OCI-LY1 (cell line): ENCODE results near the gene MKNK1.
A peak's percentile ranks its signal among the peaks of the same experiment; 100 is the strongest.

ENCODE experiments used
- H2AFZ ChIP-seq: fragments of 200-600 bp; sonication (generic), shearing (Covaris generic); 2 replicates; pipeline ENCODE4 v1.6.0; 2014; ENCODE audit warnings: antibody characterized with exemption, mild to moderate bottlenecking, low read length
- H3F3A ChIP-seq: fragments of 200-600 bp; sonication (generic), shearing (Covaris generic); 2 replicates; pipeline ENCODE4 v1.6.0; 2014; ENCODE audit warnings: mild to moderate bottlenecking, antibody characterized with exemption, low read length, moderate library complexity; ENCODE audit not compliant: insufficient read depth
- H3K27ac ChIP-seq: fragments of 200-600 bp; sonication (generic); 2 replicates; pipeline ENCODE4 v1.5.1; 2014; ENCODE audit warnings: low read length, mixed run types, mild to moderate bottlenecking, low read depth; ENCODE audit not compliant: poor library complexity, severe bottlenecking
- H3K27me3 ChIP-seq: fragments of 200-600 bp; sonication (generic); 2 replicates; pipeline ENCODE4 v1.6.0; 2014; ENCODE audit warnings: antibody characterized with exemption, mild to moderate bottlenecking, low read length, moderate library complexity; ENCODE audit not compliant: insufficient read depth
- H3K36me3 ChIP-seq: fragments of 200-600 bp; sonication (generic); 2 replicates; pipeline ENCODE4 v1.6.1; 2014; ENCODE audit warnings: mild to moderate bottlenecking, antibody characterized with exemption, low read length, moderate library complexity, mixed read lengths; ENCODE audit not compliant: insufficient read depth
- H3K4me1 ChIP-seq: fragments of 200-600 bp; sonication (generic); 2 replicates; pipeline ENCODE4 v1.5.1; 2014; ENCODE audit warnings: mild to moderate bottlenecking, low read length, moderate library complexity; ENCODE audit not compliant: insufficient read depth, severe bottlenecking
- H3K4me2 ChIP-seq: fragments of 200-600 bp; sonication (generic), shearing (Covaris generic); 2 replicates; pipeline ENCODE4 v1.6.1; 2014; ENCODE audit warnings: low read length
- H3K4me3 ChIP-seq: fragments of 200-600 bp; sonication (generic); 2 replicates; pipeline ENCODE4 v1.5.1; 2014; ENCODE audit warnings: low read length, low read depth, mild to moderate bottlenecking, mixed read lengths; ENCODE audit not compliant: poor library complexity, severe bottlenecking
- H3K79me2 ChIP-seq: fragments of 200-600 bp; shearing (Covaris generic); 2 replicates; pipeline ENCODE4 v1.6.1; 2016; ENCODE audit warnings: mixed run types, low read length, mixed read lengths; ENCODE audit not compliant: insufficient read depth
- H3K9ac ChIP-seq: fragments of 200-600 bp; sonication (generic), shearing (Covaris generic); 2 replicates; pipeline ENCODE4 v1.6.1; 2014; ENCODE audit warnings: mild to moderate bottlenecking, low read length, mixed read lengths
- H3K9me2 ChIP-seq: fragments of 200-600 bp; sonication (generic), shearing (Covaris generic); 2 replicates; pipeline ENCODE4 v1.6.1; 2014; ENCODE audit warnings: low read depth, mild to moderate bottlenecking, low read length, mixed read lengths
- H3K9me3 ChIP-seq: fragments of 200-600 bp; shearing (Covaris generic); 2 replicates; pipeline ENCODE4 v1.6.1; 2014; ENCODE audit warnings: low read length, mixed read lengths
- H4K20me1 ChIP-seq: fragments of 200-600 bp; sonication (generic), shearing (Covaris generic); 2 replicates; pipeline ENCODE4 v1.6.0; 2016; ENCODE audit warnings: mild to moderate bottlenecking, low read length; ENCODE audit not compliant: insufficient read depth
- EZH2 ChIP-seq: fragments of 200-600 bp; sonication (generic), shearing (Covaris generic); IDR thresholded peaks from 2 replicates; pipeline ENCODE4 v1.8.0; 2017; ENCODE audit warnings: borderline replicate concordance, mixed run types, mild to moderate bottlenecking, antibody characterized with exemption, low read length, moderate library complexity, mixed read lengths
- TF ChIP-seq, protein P1 (sequence below): fragments of 200-600 bp; sonication (generic), shearing (Covaris generic); IDR thresholded peaks from 2 replicates; pipeline ENCODE4 v1.5.1; 2017; ENCODE audit warnings: mild to moderate bottlenecking, antibody characterized with exemption, low read length, moderate library complexity, mixed read lengths

MKNK1 gene

DNA sequence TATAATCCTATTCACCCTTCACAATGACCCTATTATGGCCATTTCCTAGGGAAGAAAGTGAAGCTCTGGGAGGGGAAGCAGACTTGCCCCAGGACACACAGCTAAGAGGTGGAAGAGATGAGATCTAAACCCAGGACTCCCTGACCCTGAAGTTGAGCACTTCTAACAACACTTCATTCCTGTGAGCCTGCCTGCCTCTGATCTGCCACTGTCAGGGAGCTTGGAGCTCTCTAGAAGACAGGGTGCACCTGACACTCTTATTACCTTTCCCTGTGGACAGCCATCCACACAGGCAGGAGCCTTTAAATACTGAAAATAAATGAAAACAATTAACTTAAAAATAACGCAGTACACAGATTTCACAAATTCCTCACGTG lies 599 bp downstream of the MKNK1 start:
- Histone ChIP-seq H3K9ac (peak overlapping the region; percentile 71), H2AFZ (no peak overlapping the region), H3K4me1 (peaks cover 17% of the 10 kb centered on the region), H3K36me3 (no peaks in the 10 kb centered on the region), H3K9me2 (no peaks in the 10 kb centered on the region), H4K20me1 (no peaks in the 10 kb centered on the region), H3K9me3 (no peaks in the 10 kb centered on the region), H3K4me2 (peak overlapping the region; percentile 81), H3K27me3 (no peaks in the 10 kb centered on the region), H3K4me3 (peak overlapping the region; percentile 76), H3K27ac (no peak overlapping the region), H3F3A (no peaks in the 10 kb centered on the region), H3K79me2 (no peaks in the 10 kb centered on the region)
- TF ChIP-seq EZH2: no peak
- TF ChIP-seq, protein P1, sequence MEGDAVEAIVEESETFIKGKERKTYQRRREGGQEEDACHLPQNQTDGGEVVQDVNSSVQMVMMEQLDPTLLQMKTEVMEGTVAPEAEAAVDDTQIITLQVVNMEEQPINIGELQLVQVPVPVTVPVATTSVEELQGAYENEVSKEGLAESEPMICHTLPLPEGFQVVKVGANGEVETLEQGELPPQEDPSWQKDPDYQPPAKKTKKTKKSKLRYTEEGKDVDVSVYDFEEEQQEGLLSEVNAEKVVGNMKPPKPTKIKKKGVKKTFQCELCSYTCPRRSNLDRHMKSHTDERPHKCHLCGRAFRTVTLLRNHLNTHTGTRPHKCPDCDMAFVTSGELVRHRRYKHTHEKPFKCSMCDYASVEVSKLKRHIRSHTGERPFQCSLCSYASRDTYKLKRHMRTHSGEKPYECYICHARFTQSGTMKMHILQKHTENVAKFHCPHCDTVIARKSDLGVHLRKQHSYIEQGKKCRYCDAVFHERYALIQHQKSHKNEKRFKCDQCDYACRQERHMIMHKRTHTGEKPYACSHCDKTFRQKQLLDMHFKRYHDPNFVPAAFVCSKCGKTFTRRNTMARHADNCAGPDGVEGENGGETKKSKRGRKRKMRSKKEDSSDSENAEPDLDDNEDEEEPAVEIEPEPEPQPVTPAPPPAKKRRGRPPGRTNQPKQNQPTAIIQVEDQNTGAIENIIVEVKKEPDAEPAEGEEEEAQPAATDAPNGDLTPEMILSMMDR: no peak

DNA sequence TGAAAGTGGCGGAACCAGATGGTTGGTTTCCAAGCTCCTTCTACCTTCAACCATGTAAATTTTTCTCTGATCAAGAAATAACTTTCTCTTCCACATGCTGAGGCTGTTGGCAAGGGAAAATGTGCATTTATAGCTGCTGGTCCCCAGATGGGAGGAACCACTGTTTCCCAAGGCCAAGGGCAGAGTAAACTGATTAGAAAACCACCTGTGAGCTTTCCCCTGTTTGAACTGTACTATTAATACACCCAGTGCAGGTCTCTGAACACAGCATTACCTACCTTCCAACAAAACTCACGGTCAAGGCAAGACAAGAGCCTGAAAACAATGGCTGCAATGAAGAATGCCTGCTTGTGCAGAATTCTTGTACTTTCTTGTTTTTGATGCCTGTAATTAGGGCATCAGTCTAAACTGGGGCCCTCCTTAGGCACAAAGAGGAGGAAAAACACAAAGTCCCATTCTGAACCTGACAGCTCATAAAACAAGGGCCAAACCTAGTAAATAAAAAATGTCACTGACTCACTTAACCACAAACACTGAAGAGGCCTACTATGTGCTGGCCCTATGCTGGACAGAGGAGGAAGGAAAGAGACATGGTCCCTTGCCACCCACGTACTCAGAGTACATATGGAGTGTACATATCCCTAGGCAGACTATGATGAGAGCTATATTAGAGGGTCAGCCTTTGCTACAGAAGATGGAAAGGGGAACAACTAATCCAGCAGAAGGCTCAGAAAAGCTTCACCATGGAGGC lies 2.6 kb downstream of the MKNK1 start:
- Histone ChIP-seq H3K9ac (no peak overlapping the region), H3K9me2 (no peaks in the 10 kb centered on the region), H3K4me3 (no peak overlapping the region), H3K79me2 (no peaks in the 10 kb centered on the region), H3K4me2 (no peak overlapping the region), H3K27ac (no peak overlapping the region), H3K36me3 (no peaks in the 10 kb centered on the region), H3K9me3 (no peaks in the 10 kb centered on the region), H3K4me1 (peaks cover 17% of the 10 kb centered on the region), H3F3A (no peaks in the 10 kb centered on the region), H4K20me1 (no peaks in the 10 kb centered on the region), H2AFZ (no peak overlapping the region), H3K27me3 (no peaks in the 10 kb centered on the region)
- TF ChIP-seq, protein P1: no peak
- TF ChIP-seq EZH2: no peak

GRCh38 chr1:46599059-46599970 lies 4.8 kb downstream of the MKNK1 start:
- Histone ChIP-seq H4K20me1 (no peaks in the 10 kb centered on the region), H3K9ac (no peak overlapping the region), H3K4me3 (no peak overlapping the region), H3K27ac (no peak overlapping the region), H3K4me1 (peaks cover 10% of the 10 kb centered on the region), H3K27me3 (no peaks in the 10 kb centered on the region), H3K9me2 (no peaks in the 10 kb centered on the region), H3K9me3 (no peaks in the 10 kb centered on the region), H3K79me2 (no peaks in the 10 kb centered on the region), H2AFZ (no peak overlapping the region), H3K36me3 (no peaks in the 10 kb centered on the region), H3F3A (no peaks in the 10 kb centered on the region), H3K4me2 (no peak overlapping the region)
- TF ChIP-seq EZH2: no peak
- TF ChIP-seq, protein P1: no peak
